Posterior vena cava (tissue), 2 donors: ENCODE measurements around the gene ARAP3. TPM values are rescaled to one million over a fixed set of nuclear protein-coding genes. Genes with fewer than 3 reads are reported as not detected.

Experiments
- DNase-seq: peaks from one replicate; pipeline ENCODE4 v3.0.0-alpha.2; 2020; ENCODE audit warnings: low spot score
- intact Hi-C, 2 donors: fragments of 100-400 bp; cut with DNase I; formaldehyde crosslinking; loops; one replicate each; pipeline versions ENCODE4 v1.14.1 to v1.14.2; 2022 to 2023
- total RNA-seq, 2 donors: library from RNA; stranded (reverse); fragmentation: NEBNext Ultra II Directional; extraction: Animal tissue kit (Norgen Biotek cat#: 25700); gene quantifications; one replicate each; pipeline ENCODE4 v1.2.1, GENCODE V29; 2021
- donor health status: DM: yes; HTN: yes; CAD: no.
- donor health status: DM: yes; HTN: yes; CAD: no.

ARAP3 gene
- total RNA-seq, 2 donors from 2014 or later = 14.7 to 18.8 TPM

GRCh38 chr5:141649056-141649688 lies 32.9 kb downstream of the ARAP3 start:
- DNase-seq = no peak
- intact Hi-C loops = loop anchor here in 1 of 2 donors (5.0 kb wide), 1 partner anchor 667 kb away; no protein-coding TSS in a partner anchor

GRCh38 chr5:141647851-141648250 lies 34.2 kb downstream of the ARAP3 start:
- DNase-seq = no peak
- intact Hi-C loops = loop anchor here in 1 of 2 donors (5.0 kb wide), 1 partner anchor 666 kb away; no protein-coding TSS in a partner anchor

- intact Hi-C loops = loop anchor here in 1 of 2 donors (5.0 kb wide), 1 partner anchor 665 kb away; no protein-coding TSS in a partner anchor
- DNase-seq = no peak
These were observed 34.8 kb downstream of the ARAP3 start for GRCh38 chr5:141647242-141647641.

DNA sequence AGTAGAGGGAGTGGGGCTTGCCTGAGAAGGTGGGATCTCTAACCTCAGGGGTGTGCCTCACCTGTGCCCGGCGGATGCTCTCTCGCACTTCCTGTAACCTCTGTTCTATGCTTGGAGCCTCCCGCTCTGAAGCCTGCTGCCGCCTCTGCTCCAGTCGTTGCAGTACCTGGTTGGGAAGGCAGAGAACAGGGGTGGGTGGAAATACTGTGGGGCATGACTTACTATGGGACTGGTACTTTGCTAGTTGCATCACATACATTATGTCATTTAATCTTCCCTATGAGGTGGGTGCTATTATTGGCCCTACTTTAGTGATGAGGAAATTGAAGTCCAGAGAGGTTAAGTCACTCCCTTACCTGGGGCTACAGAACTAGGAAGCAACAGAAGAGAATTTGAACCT lies 36.0 kb downstream of the ARAP3 start:
- no peak for DNase-seq
- intact Hi-C loops = loop anchor here in 1 of 2 donors (5.0 kb wide), 1 partner anchor 664 kb away; no protein-coding TSS in a partner anchor

GRCh38 chr5:141641634-141642267 lies 40.3 kb downstream of the ARAP3 start:
- no peak for DNase-seq
- intact Hi-C loops = no loop called here

GRCh38 chr5:141640698-141641097 lies 41.3 kb downstream of the ARAP3 start:
- intact Hi-C loops = no loop called here

GRCh38 chr5:141640051-141640415 lies 42.0 kb downstream of the ARAP3 start:
- intact Hi-C loops = no loop called here
- DNase-seq = no peak

More at GRCh38 chr5:141640698-141641097, 41.3 kb downstream of the ARAP3 start:
- no peak for DNase-seq

DNA sequence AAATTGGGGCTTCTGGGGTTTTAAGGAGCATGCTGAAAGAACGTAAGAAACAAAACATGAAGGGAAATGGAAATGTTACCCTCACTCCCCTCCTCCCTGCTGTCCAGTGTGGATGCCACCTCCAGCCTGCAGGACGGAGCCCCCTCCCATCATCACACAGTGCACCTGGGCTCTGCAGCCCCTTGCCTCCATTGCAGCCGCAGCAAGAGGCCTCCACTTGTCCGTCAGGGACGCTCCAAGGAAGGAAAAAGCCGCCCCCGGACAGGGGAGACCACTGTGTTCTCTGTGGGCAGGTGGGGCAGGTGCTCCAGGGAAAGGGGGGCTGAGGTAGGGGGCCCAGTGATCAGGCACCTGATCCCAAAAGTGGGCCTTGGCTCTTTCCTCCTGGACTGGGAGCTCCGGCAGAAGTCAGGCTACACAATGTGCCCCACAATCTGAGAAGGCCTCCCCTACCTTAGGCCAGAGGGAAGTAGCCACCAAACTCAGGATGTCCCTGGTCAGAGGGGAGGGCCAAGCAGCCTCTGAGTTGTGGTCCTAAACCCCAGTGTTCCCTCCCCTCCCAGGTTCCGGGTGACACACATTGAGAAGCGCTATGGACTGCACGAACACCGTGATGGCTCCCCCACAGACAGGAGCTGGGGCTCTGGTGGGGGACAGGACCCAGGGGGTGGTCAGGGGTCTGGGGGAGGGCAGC lies 42.5 kb downstream of the ARAP3 start:
- no peak for DNase-seq
- intact Hi-C loops = no loop called here

GRCh38 chr5:141638771-141639170 lies 43.3 kb downstream of the ARAP3 start:
- intact Hi-C loops = no loop called here
- no peak for DNase-seq

- intact Hi-C loops = no loop called here
- peak; percentile 87 for DNase-seq
These were observed 44.1 kb downstream of the ARAP3 start for GRCh38 chr5:141637767-141638419.

DNA sequence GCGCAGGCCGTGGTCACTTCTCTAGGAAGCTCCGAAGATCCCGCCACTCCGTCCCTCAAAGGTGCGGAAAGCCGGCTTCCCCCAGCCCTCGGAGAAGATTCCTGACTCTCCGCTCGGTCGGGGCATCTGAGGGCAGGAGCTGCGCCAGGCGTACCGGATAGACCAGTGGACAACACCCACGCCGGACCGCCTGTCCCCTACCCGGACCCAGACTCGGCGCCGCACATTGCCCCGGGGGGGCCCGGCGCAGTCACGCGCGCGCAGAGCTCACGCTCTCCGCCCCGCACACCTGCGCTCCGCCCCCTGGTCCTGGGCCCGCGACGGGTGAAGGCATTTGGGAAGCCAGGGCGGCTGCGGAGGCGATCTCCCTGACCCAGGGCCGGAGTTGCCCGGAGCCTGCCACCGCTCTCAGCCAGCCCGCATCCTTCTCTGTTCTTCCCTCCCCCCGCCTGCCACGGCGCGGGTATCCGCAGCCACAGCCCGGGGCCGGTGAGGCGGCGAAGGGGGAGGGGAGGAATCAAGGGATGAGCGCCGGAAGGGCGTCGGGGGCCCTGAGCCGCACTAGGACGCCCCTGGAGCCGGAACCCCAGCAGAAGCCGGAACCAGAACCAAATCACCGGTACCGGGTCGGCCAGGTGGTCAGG lies 44.8 kb downstream of the ARAP3 start:
- intact Hi-C loops = no loop called here
- DNase-seq = peak; percentile 83

- intact Hi-C loops = no loop called here
These were observed 45.5 kb downstream of the ARAP3 start, which contains the start of the genes HDAC3 and RELL2 for GRCh38 chr5:141636413-141637122. HDAC3 (minus strand) TSS chr5:141636849; CDS start chr5:141636790, 59 bp downstream. RELL2 (plus strand) TSS chr5:141636997; CDS start chr5:141638226, 1,229 bp downstream.

GRCh38 chr5:141636106-141636412 lies 46.0 kb downstream of the ARAP3 start:
- DNase-seq = no peak
- intact Hi-C loops = no loop called here

More at GRCh38 chr5:141636413-141637122, 45.5 kb downstream of the ARAP3 start, which contains the start of the genes HDAC3 and RELL2:
- peak; percentile 98 for DNase-seq

DNA sequence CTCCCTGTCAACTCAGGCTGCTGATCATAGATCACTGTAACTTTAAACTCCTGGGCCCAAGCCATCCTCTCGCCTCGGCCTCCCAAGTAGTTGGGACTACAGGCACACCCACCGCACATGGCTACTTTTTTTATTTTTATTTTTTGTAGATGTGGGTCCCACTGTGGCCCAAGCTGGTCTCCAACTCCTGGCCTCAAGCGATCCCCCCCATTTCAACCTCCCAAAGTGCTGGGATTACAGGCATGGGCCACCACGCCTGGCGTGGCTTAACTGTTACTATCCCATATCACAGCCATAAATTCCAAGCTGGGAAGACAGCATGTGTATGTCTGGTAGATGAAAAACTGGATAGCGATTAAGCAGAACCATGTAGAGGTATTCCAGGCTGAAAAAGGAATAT lies 46.4 kb downstream of the ARAP3 start:
- no peak for DNase-seq
- intact Hi-C loops = no loop called here

DNA sequence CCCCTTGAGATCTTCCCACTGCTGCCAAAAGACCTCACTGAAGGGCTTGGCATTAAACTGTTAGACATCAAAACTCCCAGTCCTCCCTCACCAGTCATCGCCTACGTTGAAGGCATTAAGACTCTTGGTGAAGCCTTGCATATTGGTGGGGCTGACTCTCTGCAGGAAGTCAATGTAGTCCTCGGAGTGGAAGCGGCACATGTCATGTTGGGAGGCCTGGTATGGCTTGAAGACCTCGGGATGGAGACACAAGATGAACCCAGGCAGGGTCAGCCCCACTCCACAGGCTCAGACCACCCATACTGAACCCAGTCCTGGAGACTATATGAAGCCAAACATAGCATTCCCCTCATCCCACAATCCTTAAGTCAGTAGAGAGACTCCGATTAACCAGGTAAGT lies 47.3 kb downstream of the ARAP3 start:
- no peak for DNase-seq
- intact Hi-C loops = no loop called here

- no peak for DNase-seq
- intact Hi-C loops = no loop called here
These were observed 48.0 kb downstream of the ARAP3 start for GRCh38 chr5:141633871-141634561.

DNA sequence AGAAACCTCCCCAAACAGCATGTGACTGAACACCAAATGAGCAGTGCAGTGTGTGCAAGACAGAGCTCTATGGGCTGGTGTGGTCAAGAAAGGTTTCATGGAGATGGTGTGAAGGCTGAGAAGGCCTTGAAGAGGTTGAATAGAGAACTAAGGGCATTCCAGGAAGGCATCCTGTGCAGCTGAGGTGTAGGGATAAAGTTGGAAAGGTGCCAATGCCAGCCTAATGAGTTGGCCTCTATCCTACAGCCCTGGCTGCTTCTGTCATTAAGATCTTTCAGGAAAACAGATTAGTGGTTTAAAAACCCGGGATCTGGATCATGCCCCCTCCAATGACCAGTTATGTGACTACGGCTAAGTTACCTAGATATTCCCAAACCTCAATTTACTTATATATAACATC lies 49.4 kb downstream of the ARAP3 start:
- DNase-seq = no peak
- intact Hi-C loops = no loop called here

DNA sequence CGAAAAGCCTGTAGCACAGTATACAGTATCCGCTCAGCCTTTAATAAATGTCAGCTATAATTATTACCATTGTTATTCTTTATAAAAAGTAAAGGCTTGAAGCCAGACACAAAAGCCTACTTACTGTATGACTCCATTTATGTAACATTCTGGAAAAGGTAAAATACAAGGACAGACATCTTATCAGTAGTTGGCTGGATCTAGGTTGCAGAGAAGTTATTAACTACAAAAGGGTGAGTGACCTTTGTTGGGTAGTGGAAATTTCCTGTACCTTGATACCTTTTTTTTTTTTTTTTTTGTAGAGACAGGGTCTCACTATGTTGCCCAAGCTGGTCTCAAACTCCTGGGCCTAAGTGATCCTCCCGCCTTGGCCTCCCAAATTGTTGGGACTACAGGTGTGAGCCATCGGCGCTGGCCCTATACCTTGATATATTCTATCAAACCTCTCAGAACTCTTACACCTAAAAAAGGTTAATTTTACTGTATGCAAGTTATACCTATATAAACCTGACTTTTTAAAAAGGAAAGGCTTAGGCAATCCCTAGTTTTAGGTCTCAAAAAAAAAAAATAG lies 51.4 kb downstream of the ARAP3 start:
- intact Hi-C loops = no loop called here
- DNase-seq = no peak
